HEK293T (cell line): ENCODE results near the gene LRR1.

Experiments
- ARNT ChIP-seq: fragments of 450-650 bp; IDR thresholded peaks from 2 replicates; pipeline ENCODE4 v1.6.1; 2017; ENCODE audit warnings: mild to moderate bottlenecking
- BHLHE40 ChIP-seq: fragments of 450-650 bp; IDR thresholded peaks from 2 replicates; pipeline ENCODE4 v1.6.1; 2016; ENCODE audit warnings: mild to moderate bottlenecking, moderate library complexity, borderline replicate concordance
- ELF4 ChIP-seq: fragments of 450-650 bp; IDR thresholded peaks from 2 replicates; pipeline ENCODE4 v1.6.1; 2017; ENCODE audit warnings: antibody characterized with exemption
- FOXA1 ChIP-seq: fragments of 450-650 bp; IDR thresholded peaks from 2 replicates; pipeline ENCODE4 v1.6.1; 2016; ENCODE audit warnings: mild to moderate bottlenecking
- FOXK2 ChIP-seq: fragments of 450-650 bp; IDR thresholded peaks from 2 replicates; pipeline ENCODE4 v1.6.1; 2016; ENCODE audit warnings: mild to moderate bottlenecking
- FOXM1 ChIP-seq: fragments of 450-650 bp; IDR thresholded peaks from 2 replicates; pipeline ENCODE4 v1.6.1; 2017; ENCODE audit warnings: mild to moderate bottlenecking, borderline replicate concordance
- HDGF ChIP-seq: fragments of 450-650 bp; IDR thresholded peaks from 2 replicates; pipeline ENCODE4 v1.6.1; 2017; ENCODE audit warnings: antibody characterized with exemption, borderline replicate concordance
- L3MBTL2 ChIP-seq: fragments of 450-650 bp; conservative IDR thresholded peaks from 2 replicates; pipeline ENCODE4 v1.6.1; 2016; ENCODE audit warnings: mild to moderate bottlenecking
- NFRKB ChIP-seq: fragments of 450-650 bp; IDR thresholded peaks from 2 replicates; pipeline ENCODE4 v1.6.1; 2016; ENCODE audit warnings: mild to moderate bottlenecking, moderate library complexity
- SP1 ChIP-seq: fragments of 450-650 bp; IDR thresholded peaks from 2 replicates; pipeline ENCODE4 v1.6.1; 2017
- SUZ12 ChIP-seq: fragments of 450-650 bp; IDR thresholded peaks from 2 replicates; pipeline ENCODE4 v1.6.1; 2016; ENCODE audit warnings: mild to moderate bottlenecking
- TARDBP ChIP-seq: fragments of 450-650 bp; IDR thresholded peaks from 2 replicates; pipeline ENCODE4 v1.6.1; 2016
- ZNF384 ChIP-seq: fragments of 450-650 bp; IDR thresholded peaks from 2 replicates; pipeline ENCODE4 v1.6.1; 2016

DNA sequence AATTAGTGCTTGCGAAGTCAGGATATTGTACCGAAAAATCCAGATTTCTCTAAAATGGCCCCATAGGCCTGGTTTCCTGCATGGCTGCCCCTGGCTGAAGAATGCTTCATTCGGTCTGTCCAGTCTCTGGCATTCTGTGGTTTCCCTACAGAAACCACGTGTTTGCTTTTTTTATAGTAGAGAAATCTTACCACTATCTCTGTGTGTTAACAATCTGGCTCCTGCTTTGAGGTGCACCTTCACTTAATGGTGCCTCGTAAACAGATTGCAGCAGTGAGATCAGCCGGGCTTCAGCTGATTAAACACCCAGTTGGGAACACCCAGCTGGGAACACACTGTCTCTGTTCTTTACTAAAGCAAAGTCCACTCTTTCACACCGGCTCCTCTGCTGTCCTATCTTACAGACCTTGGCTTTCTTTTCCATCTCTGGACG lies 43.0 kb downstream of the LRR1 start:
- TF ChIP-seq SUZ12 (no peak), HDGF (no peak), ZNF384 (no peak), BHLHE40 (no peak), FOXA1 (no peak), SP1 (no peak), FOXM1 (no peak), NFRKB (no peak), FOXK2 (no peak), ELF4 (no peak), TARDBP (no peak), L3MBTL2 (no peak), ARNT (no peak)
